KMS-11 (cell line): Measurements from ENCODE around the gene LGALS3BP.

ENCODE experiments used
- H2AFZ ChIP-seq: fragments of 200-600 bp; sonication (generic); 2 replicates; pipeline ENCODE4 v1.6.1; 2016; ENCODE audit warnings: antibody characterized with exemption, mixed run types, low read depth
- H3K27ac ChIP-seq: fragments of 200-600 bp; sonication (generic); 2 replicates; pipeline ENCODE4 v1.6.1; 2016; ENCODE audit warnings: mild to moderate bottlenecking, mixed run types
- H3K27me3 ChIP-seq: fragments of 200-600 bp; sonication (generic); 2 replicates; pipeline ENCODE4 v1.6.1; 2017; ENCODE audit warnings: mild to moderate bottlenecking, low read depth, mixed run types, moderate library complexity; ENCODE audit not compliant: insufficient read depth
- H3K36me3 ChIP-seq: fragments of 200-600 bp; sonication (generic); 2 replicates; pipeline ENCODE4 v1.6.1; 2017; ENCODE audit warnings: mild to moderate bottlenecking, mixed run types; ENCODE audit not compliant: insufficient read depth
- H3K4me1 ChIP-seq: fragments of 200-600 bp; sonication (generic); 2 replicates; pipeline ENCODE4 v1.6.1; 2016; ENCODE audit warnings: mild to moderate bottlenecking, low read depth, mixed run types; ENCODE audit not compliant: poor library complexity, severe bottlenecking
- H3K4me2 ChIP-seq: fragments of 200-600 bp; sonication (generic); 2 replicates; pipeline ENCODE4 v1.7.0; 2016; ENCODE audit warnings: mild to moderate bottlenecking, mixed run types
- H3K4me3 ChIP-seq: fragments of 200-600 bp; sonication (generic); IDR thresholded peaks from 2 replicates; pipeline ENCODE4 v1.6.1; 2017; ENCODE audit warnings: low read depth, low read length, mixed read lengths; ENCODE audit not compliant: insufficient read depth
- H3K79me2 ChIP-seq: fragments of 200-600 bp; sonication (generic); 2 replicates; pipeline ENCODE4 v1.6.1; 2016; ENCODE audit warnings: low read depth, mixed run types; ENCODE audit not compliant: insufficient read depth
- H3K9ac ChIP-seq: fragments of 200-600 bp; sonication (generic); 2 replicates; pipeline ENCODE4 v1.6.1; 2016; ENCODE audit warnings: mild to moderate bottlenecking, mixed run types
- H4K20me1 ChIP-seq: fragments of 200-600 bp; sonication (generic); 2 replicates; pipeline ENCODE4 v1.6.1; 2016; ENCODE audit warnings: mild to moderate bottlenecking, mixed run types; ENCODE audit not compliant: insufficient read depth
- TF ChIP-seq, protein P1 (sequence below): fragments of 200-600 bp; sonication (generic); conservative IDR thresholded peaks from 2 replicates; pipeline ENCODE4 v1.6.1; 2017; ENCODE audit warnings: low read depth, mild to moderate bottlenecking, antibody characterized with exemption, low read length, moderate library complexity, mixed read lengths

The LGALS3BP gene

DNA sequence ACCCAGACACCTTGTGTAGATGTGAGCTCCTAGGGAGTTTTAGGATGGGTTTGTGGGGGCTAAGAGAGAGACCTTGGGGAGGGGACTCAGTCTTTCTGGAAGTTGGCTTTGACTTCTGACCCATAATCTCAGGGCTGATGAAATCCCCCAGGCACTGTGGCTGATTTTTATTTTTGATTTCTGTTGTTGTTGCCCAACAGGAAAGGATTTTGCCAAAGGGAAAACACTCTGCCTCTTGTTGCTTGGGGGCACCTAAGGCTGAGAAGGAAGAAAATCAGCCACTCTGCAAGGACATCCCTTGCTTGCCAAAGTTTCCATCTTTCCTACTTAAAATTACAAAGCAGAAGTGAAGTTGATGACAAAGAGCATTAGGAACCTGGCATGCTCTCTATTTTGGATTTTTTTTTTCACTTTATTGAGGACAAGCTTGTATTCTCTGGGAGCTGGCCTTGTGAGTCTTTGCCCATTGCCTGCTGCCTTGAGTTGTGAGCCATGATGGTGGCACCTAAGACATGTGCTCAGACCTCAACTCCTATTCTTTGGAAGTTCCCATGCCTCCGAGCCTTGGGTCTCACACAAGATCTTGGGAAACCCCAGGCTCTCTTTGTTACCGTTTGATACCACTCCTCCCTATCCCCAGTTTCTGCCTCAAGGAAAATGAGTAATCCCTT is 41.0 kb upstream of the LGALS3BP start:
- H2AFZ ChIP-seq: no peak overlapping the region
- no peak overlapping the region for H3K9ac ChIP-seq
- H3K36me3 ChIP-seq: no peaks in the 10 kb centered on the region
- no peaks in the 10 kb centered on the region for H3K79me2 ChIP-seq
- no peak overlapping the region for H3K4me2 ChIP-seq
- H3K4me3 ChIP-seq: no peak overlapping the region
- TF ChIP-seq, protein P1, sequence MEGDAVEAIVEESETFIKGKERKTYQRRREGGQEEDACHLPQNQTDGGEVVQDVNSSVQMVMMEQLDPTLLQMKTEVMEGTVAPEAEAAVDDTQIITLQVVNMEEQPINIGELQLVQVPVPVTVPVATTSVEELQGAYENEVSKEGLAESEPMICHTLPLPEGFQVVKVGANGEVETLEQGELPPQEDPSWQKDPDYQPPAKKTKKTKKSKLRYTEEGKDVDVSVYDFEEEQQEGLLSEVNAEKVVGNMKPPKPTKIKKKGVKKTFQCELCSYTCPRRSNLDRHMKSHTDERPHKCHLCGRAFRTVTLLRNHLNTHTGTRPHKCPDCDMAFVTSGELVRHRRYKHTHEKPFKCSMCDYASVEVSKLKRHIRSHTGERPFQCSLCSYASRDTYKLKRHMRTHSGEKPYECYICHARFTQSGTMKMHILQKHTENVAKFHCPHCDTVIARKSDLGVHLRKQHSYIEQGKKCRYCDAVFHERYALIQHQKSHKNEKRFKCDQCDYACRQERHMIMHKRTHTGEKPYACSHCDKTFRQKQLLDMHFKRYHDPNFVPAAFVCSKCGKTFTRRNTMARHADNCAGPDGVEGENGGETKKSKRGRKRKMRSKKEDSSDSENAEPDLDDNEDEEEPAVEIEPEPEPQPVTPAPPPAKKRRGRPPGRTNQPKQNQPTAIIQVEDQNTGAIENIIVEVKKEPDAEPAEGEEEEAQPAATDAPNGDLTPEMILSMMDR: no peak
- no peak overlapping the region for H3K27ac ChIP-seq
- no peaks in the 10 kb centered on the region for H4K20me1 ChIP-seq
- peaks cover 71% of the 10 kb centered on the region for H3K27me3 ChIP-seq
- no peaks in the 10 kb centered on the region for H3K4me1 ChIP-seq

DNA sequence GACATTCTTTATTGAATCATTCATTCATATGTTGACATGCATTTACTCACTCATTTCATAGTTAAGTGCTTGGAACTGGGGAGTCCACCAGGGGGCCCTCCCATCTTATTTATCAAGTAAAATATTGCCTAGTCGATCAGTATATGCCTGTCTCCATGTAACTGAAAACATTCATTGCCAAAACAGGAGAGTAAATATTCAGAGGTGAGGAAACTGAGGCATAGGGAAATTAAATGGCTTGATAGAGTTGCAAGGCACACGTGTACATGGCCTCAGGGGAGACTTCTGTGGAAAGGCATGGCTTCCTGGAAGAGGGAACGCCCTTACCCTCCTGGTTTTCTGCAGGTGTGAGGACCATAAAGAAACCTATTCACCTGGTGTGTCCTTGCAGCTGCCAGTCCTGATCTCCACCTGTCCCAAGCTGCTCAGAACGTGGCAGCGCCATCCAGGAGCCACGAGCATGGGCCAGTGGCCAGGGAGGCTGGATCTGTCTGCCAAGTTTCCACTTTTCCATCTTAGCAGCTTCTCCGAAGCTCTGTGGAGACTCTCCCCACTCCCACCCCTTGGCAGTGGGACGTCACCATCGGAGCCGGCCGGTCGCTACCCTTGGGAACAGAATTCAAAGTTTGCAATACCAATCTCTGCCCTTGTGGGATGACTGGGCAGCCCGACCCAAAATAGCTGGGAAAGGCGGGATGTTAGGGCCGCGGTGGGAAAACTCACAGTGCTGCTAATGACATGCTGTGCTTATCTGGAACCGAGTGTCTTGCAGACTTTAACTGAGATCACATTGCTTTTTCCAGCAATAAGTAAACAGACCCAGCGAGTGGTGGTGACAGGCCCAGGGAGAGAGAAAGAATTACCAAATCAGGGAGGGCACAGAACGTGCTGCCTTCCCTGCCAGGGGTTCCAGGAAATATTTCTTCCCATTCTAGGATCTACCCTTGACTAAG is 40.2 kb upstream of the LGALS3BP start:
- Histone ChIP-seq H4K20me1 (no peaks in the 10 kb centered on the region), H3K4me1 (no peaks in the 10 kb centered on the region), H3K79me2 (no peaks in the 10 kb centered on the region), H3K27me3 (peaks cover 66% of the 10 kb centered on the region), H2AFZ (no peak overlapping the region), H3K4me2 (no peak overlapping the region), H3K9ac (no peak overlapping the region), H3K27ac (no peak overlapping the region), H3K4me3 (no peak overlapping the region), H3K36me3 (no peaks in the 10 kb centered on the region)
- TF ChIP-seq, protein P1: peak; percentile 93

GRCh38 chr17:79019261-79019631 is 39.5 kb upstream of the LGALS3BP start:
- Histone ChIP-seq H3K4me3 (no peak overlapping the region), H3K4me2 (no peak overlapping the region), H3K27ac (no peak overlapping the region), H3K4me1 (no peaks in the 10 kb centered on the region), H3K79me2 (no peaks in the 10 kb centered on the region), H2AFZ (no peak overlapping the region), H3K36me3 (no peaks in the 10 kb centered on the region), H4K20me1 (no peaks in the 10 kb centered on the region), H3K9ac (no peak overlapping the region), H3K27me3 (peaks cover 62% of the 10 kb centered on the region)
- TF ChIP-seq, protein P1: no peak

DNA sequence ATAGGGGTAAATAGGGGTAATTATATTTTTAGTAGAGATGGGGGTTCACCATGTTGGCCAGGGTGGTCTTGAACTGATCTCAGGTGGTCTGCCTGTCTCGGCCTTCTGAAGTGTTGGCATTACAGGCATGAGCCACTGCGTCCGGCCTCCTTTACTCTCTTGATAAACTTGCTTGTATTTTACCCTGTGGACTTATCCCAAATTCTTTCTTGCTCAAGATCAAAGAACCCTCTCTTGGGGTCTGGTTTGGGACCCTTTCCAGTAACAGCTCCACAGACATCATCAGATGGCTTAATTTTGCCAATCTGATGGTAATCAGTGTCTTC is 38.6 kb upstream of the LGALS3BP start:
- H3K4me1 ChIP-seq: no peaks in the 10 kb centered on the region
- H4K20me1 ChIP-seq: no peaks in the 10 kb centered on the region
- H3K27ac ChIP-seq: no peak overlapping the region
- H2AFZ ChIP-seq: no peak overlapping the region
- H3K36me3 ChIP-seq: no peaks in the 10 kb centered on the region
- no peaks in the 10 kb centered on the region for H3K79me2 ChIP-seq
- no peak overlapping the region for H3K4me2 ChIP-seq
- TF ChIP-seq, protein P1: no peak
- peaks cover 53% of the 10 kb centered on the region for H3K27me3 ChIP-seq
- H3K9ac ChIP-seq: no peak overlapping the region
- no peak overlapping the region for H3K4me3 ChIP-seq
